Measurements from ENCODE around the gene SGSM1. TPM values are rescaled to one million over a fixed set of nuclear protein-coding genes. Genes with fewer than 3 reads are reported as not detected.

SGSM1 gene
- total RNA-seq, 1 donor from 2014 or later: 0.18 TPM

GRCh38 chr22:24948356-24949202 is 142.6 kb downstream of the SGSM1 start:
- intact Hi-C loops (cut with micrococcal nuclease): no loop called here

- intact Hi-C loops (cut with micrococcal nuclease): no loop called here
Measured at GRCh38 chr22:24950272-24950902, 144.4 kb downstream of the SGSM1 start.

GRCh38 chr22:24951942-24952836 is 146.2 kb downstream of the SGSM1 start, which contains the start of gene KIAA1671:
TSS of gene KIAA1671 (plus strand) at chr22:24952716. CDS start at chr22:25028000, 75,284 bp downstream.
- intact Hi-C loops (cut with micrococcal nuclease): loop anchor here (1.0 to 2.0 kb wide), 2 partner anchors 43 to 96 kb away; no protein-coding TSS in a partner anchor

- intact Hi-C loops (cut with micrococcal nuclease): loop anchor here (1.0 to 2.0 kb wide), 2 partner anchors 42 to 95 kb away; no protein-coding TSS in a partner anchor
Measured at GRCh38 chr22:24952837-24953383, 146.9 kb downstream of the SGSM1 start.

- intact Hi-C loops (cut with micrococcal nuclease): loop anchor here (2.0 kb wide), 1 partner anchor 41 kb away; no protein-coding TSS in a partner anchor
Measured at GRCh38 chr22:24953384-24954113, 147.5 kb downstream of the SGSM1 start.

- intact Hi-C loops (cut with micrococcal nuclease): no loop called here
Measured at GRCh38 chr22:24954114-24954463, 148.1 kb downstream of the SGSM1 start.

GRCh38 chr22:24954856-24955255 is 148.8 kb downstream of the SGSM1 start:
- intact Hi-C loops (cut with micrococcal nuclease): no loop called here

GRCh38 chr22:24957043-24957442 is 151.0 kb downstream of the SGSM1 start:
- intact Hi-C loops (cut with micrococcal nuclease): no loop called here

- intact Hi-C loops (cut with micrococcal nuclease): no loop called here
Measured at GRCh38 chr22:24961217-24961844, 155.3 kb downstream of the SGSM1 start.

GRCh38 chr22:24962094-24962493 is 156.1 kb downstream of the SGSM1 start:
- intact Hi-C loops (cut with micrococcal nuclease): no loop called here

GRCh38 chr22:24962835-24963234 is 156.8 kb downstream of the SGSM1 start:
- intact Hi-C loops (cut with micrococcal nuclease): no loop called here

GRCh38 chr22:24964441-24964840 is 158.4 kb downstream of the SGSM1 start:
- intact Hi-C loops (cut with micrococcal nuclease): no loop called here

- intact Hi-C loops (cut with micrococcal nuclease): no loop called here
Measured at GRCh38 chr22:24965822-24966626, 160.0 kb downstream of the SGSM1 start.

GRCh38 chr22:24968066-24968561 is 162.1 kb downstream of the SGSM1 start:
- intact Hi-C loops (cut with micrococcal nuclease): no loop called here

- intact Hi-C loops (cut with micrococcal nuclease): no loop called here
Measured at GRCh38 chr22:24969560-24970301, 163.7 kb downstream of the SGSM1 start.

- intact Hi-C loops (cut with micrococcal nuclease): no loop called here
Measured at GRCh38 chr22:24972369-24972768, 166.4 kb downstream of the SGSM1 start.

GRCh38 chr22:24973872-24974271 is 167.9 kb downstream of the SGSM1 start:
- intact Hi-C loops (cut with micrococcal nuclease): no loop called here

GRCh38 chr22:24975125-24975640 is 169.2 kb downstream of the SGSM1 start:
- intact Hi-C loops (cut with micrococcal nuclease): no loop called here
